Kidney (tissue), 14 donors: ENCODE measurements around the gene LAMTOR4. TPM values are rescaled to one million over a fixed set of nuclear protein-coding genes. Genes with fewer than 3 reads are reported as not detected.

ENCODE experiments used
- DNase-seq, 5 donors: peaks; one replicate each; pipeline ENCODE4 v3.0.0-alpha.2; 2013 to 2020
- FAIRE-seq: peaks from 2 replicates; lab custom pipeline; 2012; peaks lifted over from hg19 to GRCh38; lab: Jason Lieb, UNC
- H3K27ac ChIP-seq, 2 donors: one replicate each; pipeline ENCODE4 v1.7.0; 2013; ENCODE audit warnings: low read depth in 2 of 2, low read length in 2 of 2, inconsistent platforms in 1 of 2
- H3K27me3 ChIP-seq: one replicate; pipeline ENCODE4 v1.7.1; 2013; ENCODE audit warnings: low read length, inconsistent platforms; ENCODE audit not compliant: control insufficient read depth, insufficient read depth
- H3K36me3 ChIP-seq, 3 donors: one replicate each; pipeline versions ENCODE4 v1.7.0 to v1.7.1; 2013; ENCODE audit warnings: low read length in 3 of 3, control low read depth in 1 of 3, inconsistent platforms in 1 of 3; ENCODE audit not compliant: insufficient read depth in 3 of 3, control insufficient read depth in 2 of 3
- H3K4me1 ChIP-seq, 3 donors: one replicate each; pipeline versions ENCODE4 v1.7.0 to v1.7.1; 2013; ENCODE audit warnings: low read length in 3 of 3, inconsistent platforms in 1 of 3, low read depth in 1 of 3; ENCODE audit not compliant: control insufficient read depth in 2 of 3, insufficient read depth in 2 of 3
- H3K4me3 ChIP-seq, 3 donors: one replicate each; pipeline versions ENCODE4 v1.7.0 to v1.8.1; 2013; ENCODE audit warnings: low read length in 3 of 3, control low read depth in 1 of 3, inconsistent platforms in 1 of 3
- H3K9ac ChIP-seq, 3 donors: one replicate each; pipeline versions ENCODE4 v1.7.0 to v1.7.1; 2013; ENCODE audit warnings: low read length in 3 of 3, control low read depth in 1 of 3, inconsistent platforms in 1 of 3
- H3K9me3 ChIP-seq, 3 donors: one replicate each; pipeline versions ENCODE4 v1.7.0 to v1.7.1; 2013; ENCODE audit warnings: low read length in 3 of 3, control low read depth in 1 of 3, inconsistent platforms in 1 of 3; ENCODE audit not compliant: control insufficient read depth in 2 of 3, insufficient read depth in 1 of 3
- CTCF ChIP-seq: IDR thresholded peaks from 3 replicates; pipeline ENCODE4 v1.5.1; 2012; ENCODE audit warnings: mild to moderate bottlenecking, moderate library complexity, borderline replicate concordance; ENCODE audit not compliant: insufficient read depth; ENCODE audit errors: extremely low read depth
- intact Hi-C: fragments of 100-400 bp; cut with DNase I; formaldehyde crosslinking; loops from one replicate; pipeline ENCODE4 v1.11.1; 2022
- polyA plus RNA-seq: library from polyadenylated mRNA; stranded (reverse); fragments of 350-450 nt; fragmentation: Illumina TruSeq; extraction: RNeasy Lipid Tissue Mini Kit (QIAGEN cat#74804); gene quantifications from one replicate; pipeline ENCODE4 v1.2.3, GENCODE V29; 2014; ENCODE audit warnings: low read depth, low replicate concordance; ENCODE audit not compliant: insufficient read depth
- total RNA-seq: library from RNA; stranded (reverse); fragmentation: NEBNext Ultra II Directional; extraction: Animal tissue kit (Norgen Biotek cat#: 25700); gene quantifications from one replicate; pipeline ENCODE4 v1.2.1, GENCODE V29; 2021
- donor health status: control.
- donor health status: control.
- donor health status: control.
- donor health status: control.
- donor health status: control.
- donor health status: DM: yes; HTN: yes; CAD: no.
- donor health status: Normal renal cell carcinoma (clear cell type).

Gene LAMTOR4
- total and polyA plus RNA-seq, 2 donors from 2014 or later, result 122 to 470 TPM

DNA sequence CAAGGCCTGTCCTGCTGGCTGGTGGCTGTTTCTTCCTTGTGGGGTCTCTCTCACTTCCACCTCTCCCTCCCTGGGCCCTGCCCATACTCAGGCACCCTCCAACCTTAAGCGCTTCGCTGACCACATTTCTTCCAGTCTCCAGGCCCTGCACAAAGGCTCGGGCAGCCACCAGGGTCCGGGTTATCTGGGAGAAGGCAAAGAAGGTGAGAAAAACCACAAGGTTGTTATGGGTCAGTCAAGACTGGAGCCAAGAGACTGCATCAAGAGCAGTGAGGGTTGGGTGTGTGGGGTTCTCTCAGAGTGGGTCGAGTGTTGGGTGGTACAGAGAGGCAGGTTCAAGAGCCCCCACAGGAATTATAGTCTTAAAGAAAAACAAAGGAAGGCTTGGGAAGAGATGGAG is 25.9 kb downstream of the LAMTOR4 start:
- H3K36me3 ChIP-seq, result no peaks in the 10 kb centered on the region
- H3K27ac ChIP-seq, result no peak overlapping the region
- no peak for TF ChIP-seq CTCF
- intact Hi-C loops, result no loop called here
- no peaks in the 10 kb centered on the region for H3K27me3 ChIP-seq
- H3K9me3 ChIP-seq, result no peaks in the 10 kb centered on the region
- FAIRE-seq, result no peak
- DNase-seq, result no peak
- H3K4me1 ChIP-seq, result peaks cover 0 to 2% (median 0%) of the 10 kb centered on the region in 3 donors
- no peak overlapping the region for H3K9ac ChIP-seq
- no peak overlapping the region for H3K4me3 ChIP-seq

DNA sequence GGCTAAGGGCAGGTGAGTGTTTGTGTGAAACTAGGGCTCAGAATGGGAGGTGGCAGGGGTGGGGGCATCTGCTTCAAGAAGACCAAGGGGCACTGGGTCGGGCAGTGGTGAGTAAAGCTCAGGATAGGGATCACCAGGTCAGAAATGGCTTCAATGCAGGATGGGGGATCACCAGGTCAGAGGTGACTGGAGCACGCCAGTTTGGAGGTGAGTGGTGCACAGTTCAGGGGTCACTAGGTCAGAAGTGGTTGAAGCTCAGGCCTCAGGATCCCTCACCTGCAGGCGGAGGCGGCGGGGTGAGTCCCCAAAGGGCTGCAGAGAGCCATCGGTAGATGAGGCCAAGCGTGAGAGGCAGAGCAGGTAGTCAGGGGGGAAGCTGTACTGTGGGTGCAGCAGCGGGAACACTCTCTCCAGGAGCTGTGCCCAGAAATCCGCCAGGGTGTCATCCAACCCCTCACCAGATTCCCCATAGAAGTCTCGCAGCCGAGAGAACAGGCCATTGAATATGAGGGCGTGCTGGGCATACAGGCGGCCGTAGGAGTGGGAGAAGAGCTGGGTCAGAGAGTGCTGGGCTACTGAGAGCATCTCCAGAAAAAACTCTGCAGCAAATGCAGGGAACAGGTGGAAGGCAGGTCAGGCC is 26.7 kb downstream of the LAMTOR4 start:
- no peak overlapping the region for H3K4me3 ChIP-seq
- no peak overlapping the region for H3K27ac ChIP-seq
- DNase-seq (peak in 2 of 5 donors; percentile 47 to 48), FAIRE-seq (no peak)
- intact Hi-C loops, result no loop called here
- H3K9ac ChIP-seq, result no peak overlapping the region
- no peaks in the 10 kb centered on the region for H3K36me3 ChIP-seq
- H3K9me3 ChIP-seq, result no peaks in the 10 kb centered on the region
- no peaks in the 10 kb centered on the region for H3K27me3 ChIP-seq
- H3K4me1 ChIP-seq, result peaks cover 0 to 2% (median 0%) of the 10 kb centered on the region in 3 donors
- TF ChIP-seq CTCF, result no peak

- intact Hi-C loops, result no loop called here
- no peak for TF ChIP-seq CTCF
- FAIRE-seq (no peak), DNase-seq (peak in 1 of 5 donors; percentile 25)
- no peaks in the 10 kb centered on the region for H3K36me3 ChIP-seq
- H3K27ac ChIP-seq, result no peak overlapping the region
- no peaks in the 10 kb centered on the region for H3K27me3 ChIP-seq
- no peak overlapping the region for H3K9ac ChIP-seq
- no peaks in the 10 kb centered on the region for H3K9me3 ChIP-seq
- peaks cover 0 to 2% (median 0%) of the 10 kb centered on the region in 3 donors for H3K4me1 ChIP-seq
- peak overlapping the region in 2 of 3 donors; percentile 50 to 53 for H3K4me3 ChIP-seq
Observed at GRCh38 chr7:100176096-100177044, 27.7 kb downstream of the LAMTOR4 start.
